ENCODE measurements around the gene DPP9. TPM values are rescaled to one million over a fixed set of nuclear protein-coding genes. Genes with fewer than 3 reads are reported as not detected.

The DPP9 gene
- total and polyA plus RNA-seq, 2 of the 8 experiments (the other 6 are each of a cell fraction or from before 2014, with no cell fraction given): 11.6 to 40.7 TPM

DNA sequence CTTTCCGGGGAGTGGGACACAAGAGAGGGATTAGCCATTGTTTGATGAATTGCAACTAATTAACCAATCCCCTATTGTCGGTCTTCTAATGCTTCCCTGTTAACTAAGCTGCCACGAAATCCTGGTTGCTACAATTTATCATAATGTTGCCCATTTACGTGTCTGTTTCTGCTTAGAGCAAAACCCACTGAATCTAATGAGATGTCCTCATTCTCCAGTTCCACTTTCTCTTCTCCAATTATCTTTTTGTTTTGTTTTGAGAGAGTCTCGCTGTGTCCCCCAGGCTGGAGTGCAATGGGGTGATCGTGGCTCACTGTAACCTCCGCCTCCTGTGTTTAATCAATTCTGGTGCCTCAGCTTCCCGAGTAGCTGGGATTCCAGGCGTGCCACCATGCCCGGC, 5.2 kb upstream of the DPP9 start:
- H3K14ac ChIP-seq (ENCODE audit: insufficient read length): no peak overlapping the region
- H3K79me1 ChIP-seq (ENCODE audit: low read depth, low read length): no peaks in the 10 kb centered on the region
- H2BK12ac ChIP-seq (ENCODE audit: low read depth, low read length): no peak overlapping the region
- no peak overlapping the region for H3K4ac ChIP-seq (replicated peaks; ENCODE audit: insufficient read length, low read depth, low read length)
- H3K27ac ChIP-seq (ENCODE audit: low read depth, low read length): no peak overlapping the region
- no peak for TF ChIP-seq BRCA1 (IDR thresholded peaks at IDR 0.05; ENCODE audit: low read depth, low read length)
- TF ChIP-seq KDM1A (IDR thresholded peaks at IDR 0.05; ENCODE audit: borderline replicate concordance, low read length): no peak
- no peak for TF ChIP-seq HDAC6 (IDR thresholded peaks at IDR 0.05; ENCODE audit: low read depth, low read length)
- TF ChIP-seq, protein P1, sequence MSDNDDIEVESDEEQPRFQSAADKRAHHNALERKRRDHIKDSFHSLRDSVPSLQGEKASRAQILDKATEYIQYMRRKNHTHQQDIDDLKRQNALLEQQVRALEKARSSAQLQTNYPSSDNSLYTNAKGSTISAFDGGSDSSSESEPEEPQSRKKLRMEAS (IDR thresholded peaks at IDR 0.05): no peak
- no peak for TF ChIP-seq SUZ12 (IDR thresholded peaks at IDR 0.05; ENCODE audit: low read length)
- no peak for TF ChIP-seq CEBPB (IDR thresholded peaks at IDR 0.05; ENCODE audit: low read depth, low read length)
- TF ChIP-seq FOSL1 (IDR thresholded peaks at IDR 0.05; ENCODE audit: insufficient read depth, low read depth, low read length): no peak
- no peak for TF ChIP-seq YY1 (IDR thresholded peaks at IDR 0.05; ENCODE audit: low read depth, low read length)
- no peak for TF ChIP-seq EGR1 (IDR thresholded peaks at IDR 0.05; ENCODE audit: borderline replicate concordance, low read depth, low read length)
- no peak for TF ChIP-seq CHD1 (IDR thresholded peaks at IDR 0.05; ENCODE audit: low read depth, low read length)
- TF ChIP-seq POLR2A (IDR thresholded peaks at IDR 0.05; ENCODE audit: control extremely low read depth in 1 of 2, low read depth in 2 of 2, low read length in 2 of 2): no peak
- TF ChIP-seq JUN (IDR thresholded peaks at IDR 0.05; ENCODE audit: low read depth, low read length): no peak
- no peak for TF ChIP-seq GTF2F1 (IDR thresholded peaks at IDR 0.05; ENCODE audit: borderline replicate concordance, low read depth, low read length)
- TF ChIP-seq JUND (IDR thresholded peaks at IDR 0.05; ENCODE audit: low read length): no peak
- TF ChIP-seq SP1 (IDR thresholded peaks at IDR 0.05; ENCODE audit: low read depth, low read length): no peak
- no peak overlapping the region for H3K9ac ChIP-seq (replicated peaks in 1 of 4; ENCODE audit: extremely low read depth in 1 of 4, low read depth in 3 of 4, low read length in 3 of 4)
- H2AK5ac ChIP-seq (ENCODE audit: low read depth, low read length): no peak overlapping the region
- H2BK5ac ChIP-seq (ENCODE audit: low read depth, low read length): no peak overlapping the region
- H3K23ac ChIP-seq (ENCODE audit: insufficient read length): no peak overlapping the region
- H3K18ac ChIP-seq (ENCODE audit: extremely low read depth, low read length): no peak overlapping the region
- no peak overlapping the region for H3K4me3 ChIP-seq (ENCODE audit: extremely low read depth in 1 of 4, insufficient read depth in 2 of 4, low read depth in 3 of 4, low read length in 4 of 4)
- H3K4me2 ChIP-seq (ENCODE audit: insufficient read depth in 1 of 2, low read depth in 2 of 2, low read length in 2 of 2): no peak overlapping the region
- no peaks in the 10 kb centered on the region for H3K9me3 ChIP-seq (ENCODE audit: insufficient read depth in 2 of 2, low read depth in 1 of 2, low read length in 1 of 2)
- 90% methylated on average over 10 of the region's 10 CpGs; no CpG with 5 or more reads in 1 of the 2 experiments for WGBS, 2 experiments (ENCODE audit: extremely low coverage in 1 of 2, insufficient coverage in 1 of 2, insufficient read length in 1 of 2, insufficient replicate concordance in 2 of 2, low coverage in 1 of 2, low lambda C conversion rate in 2 of 2, missing lambda C conversion rate in 1 of 2)
- H3K79me2 ChIP-seq (ENCODE audit: control insufficient read depth in 1 of 2, insufficient read depth in 2 of 2, low read length in 2 of 2): no peaks in the 10 kb centered on the region
- H2BK15ac ChIP-seq (ENCODE audit: low read length): no peak overlapping the region
- POLR2A ChIA-PET (ENCODE audit: partially characterized antibody): interaction anchor here (0.7 to 1.0 kb wide), 2 partner anchors 11 to 62 kb away, joined by 3 read pairs; partner anchors contain the start of gene FEM1A
- no peaks in the 10 kb centered on the region for H3K4me1 ChIP-seq (replicated peaks in 1 of 4; ENCODE audit: control insufficient read depth in 3 of 4, insufficient read depth in 4 of 4, low read length in 3 of 4)
- no peaks in the 10 kb centered on the region for H3K27me3 ChIP-seq (replicated peaks in 1 of 4; ENCODE audit: control insufficient read depth in 3 of 4, extremely low read depth in 1 of 4, insufficient read depth in 3 of 4, low read length in 3 of 4)
- H2BK120ac ChIP-seq (replicated peaks; ENCODE audit: low read depth, low read length): no peak overlapping the region
- no peak overlapping the region for H2AFZ ChIP-seq (ENCODE audit: low read length)
- H4K91ac ChIP-seq (replicated peaks; ENCODE audit: insufficient read length, low read length): no peak overlapping the region
- H4K20me1 ChIP-seq (replicated peaks in 1 of 2; ENCODE audit: control insufficient read depth in 1 of 2, insufficient read depth in 2 of 2, low read length in 2 of 2): no peaks in the 10 kb centered on the region
- no peak overlapping the region for H3K56ac ChIP-seq (replicated peaks; ENCODE audit: insufficient read length, low read depth, low read length)
- no peak overlapping the region for H2BK20ac ChIP-seq (ENCODE audit: low read length)
- no peak overlapping the region for H4K8ac ChIP-seq (ENCODE audit: extremely low read depth, insufficient read depth, low read length)
- no peak overlapping the region for H4K5ac ChIP-seq (ENCODE audit: insufficient read length, low read depth, low read length)
- CTCF ChIA-PET (ENCODE audit: partially characterized antibody): interaction anchor here (2.2 to 19.1 kb wide), 4 partner anchors 52 to 80 kb away, joined by 5 to 212 read pairs (median 60); partner anchors contain the start of gene FEM1A
- H3K23me2 ChIP-seq (ENCODE audit: low read depth, low read length): no peaks in the 10 kb centered on the region
- H3K36me3 ChIP-seq (ENCODE audit: control insufficient read depth in 2 of 4, insufficient read depth in 4 of 4, low read length in 3 of 4): no peaks in the 10 kb centered on the region
- DNase-seq (ENCODE audit: low read depth in 1 of 2, low spot score in 2 of 2): no peak
- no peak for FAIRE-seq
